Measurements from ENCODE around the gene HIVEP3. TPM values are rescaled to one million over a fixed set of nuclear protein-coding genes. Genes with fewer than 3 reads are reported as not detected.
"Not testable (repeated sequence)": the region's sequence is repeated elsewhere in the genome, so short reads cannot be mapped to it uniquely, and the experiment has no call there.

The HIVEP3 gene
- total RNA-seq, 1 donor from 2014 or later: 73.9 TPM

DNA sequence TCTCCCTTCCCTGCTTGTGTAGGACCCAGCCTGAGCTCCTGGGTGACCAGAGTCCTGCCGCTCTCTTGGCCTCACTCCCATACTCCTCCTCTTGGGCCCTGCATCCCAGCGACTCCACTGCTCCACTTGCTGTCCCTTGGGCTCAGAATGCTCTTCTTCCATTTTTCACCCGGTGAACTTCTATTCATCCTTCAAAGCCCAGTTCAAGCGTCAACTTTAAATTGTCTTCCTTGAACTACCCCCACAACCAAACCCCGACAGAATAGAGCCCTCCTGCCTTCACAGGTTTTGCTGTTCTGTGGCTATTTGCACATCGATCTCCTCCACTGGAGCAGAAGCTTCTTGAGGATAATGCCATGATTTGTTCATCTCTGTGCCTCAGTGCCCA lies 218.9 kb downstream of the HIVEP3 start:
- no peaks in the 10 kb centered on the region for H3K9me3 Mint-ChIP-seq
- no peak overlapping the region for H3K27ac Mint-ChIP-seq
- intact Hi-C loops (cut with micrococcal nuclease): no loop called here

DNA sequence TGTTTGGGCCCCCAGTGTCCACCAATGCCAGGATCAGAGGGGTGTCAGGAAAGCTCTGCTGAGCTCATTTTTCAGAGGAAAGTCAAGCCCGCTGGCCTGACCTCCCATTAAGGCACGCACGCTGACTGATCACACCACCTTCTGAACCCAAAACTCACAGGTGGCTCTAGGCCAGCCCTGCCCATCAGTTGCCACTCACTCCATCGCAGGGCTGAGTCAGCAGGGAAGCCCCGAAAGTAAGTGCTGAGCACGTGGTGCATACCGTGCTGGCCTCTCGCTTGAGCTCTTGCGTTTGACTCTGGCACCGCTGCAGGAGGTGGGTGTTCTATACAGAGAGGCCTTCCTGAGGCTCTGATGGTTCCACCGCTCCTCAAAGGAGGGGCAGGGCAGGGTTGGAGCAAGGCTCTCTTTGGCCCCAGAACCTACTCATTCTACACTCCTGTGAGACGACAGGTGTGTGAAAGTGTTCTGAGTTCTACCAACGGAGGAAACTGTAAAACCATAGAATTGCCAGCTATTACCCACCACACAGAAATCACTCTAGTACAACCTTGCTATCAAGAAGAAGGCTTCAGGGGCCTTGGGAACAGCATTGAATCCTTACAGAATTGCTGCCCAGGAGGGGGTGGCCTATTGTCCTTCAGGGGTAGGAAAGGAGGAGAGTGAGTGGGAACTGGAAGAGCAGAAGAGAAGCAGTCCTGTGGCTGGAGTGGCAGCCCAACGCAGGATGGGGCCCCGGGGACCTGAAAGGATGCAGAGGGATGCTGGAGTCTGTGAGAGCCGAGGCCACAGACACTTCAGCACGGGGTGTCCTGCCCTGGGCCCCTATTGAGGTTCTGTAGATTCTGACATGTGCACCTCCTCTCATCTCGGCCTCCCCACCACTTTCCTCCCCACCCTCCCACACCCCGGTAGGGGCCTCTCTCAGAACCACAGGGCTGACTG lies 219.5 kb downstream of the HIVEP3 start:
- Mint-ChIP-seq H3K36me3 (ENCODE audit: low read depth) (no peaks in the 10 kb centered on the region), H3K4me3 (no peak overlapping the region), H3K9me3 (no peaks in the 10 kb centered on the region), H3K27me3 (no peaks in the 10 kb centered on the region), H3K27ac (peak overlapping the region; percentile 10), H3K4me1 (peaks cover 8% of the 10 kb centered on the region)
- intact Hi-C loops (cut with micrococcal nuclease): no loop called here
- DNase-seq: no peak

More for the DNA sequence above, 218.9 kb downstream of the HIVEP3 start:
- H3K4me1 Mint-ChIP-seq: peaks cover 8% of the 10 kb centered on the region
- no peaks in the 10 kb centered on the region for H3K27me3 Mint-ChIP-seq
- no peak for DNase-seq
- no peaks in the 10 kb centered on the region for H3K36me3 Mint-ChIP-seq (ENCODE audit: low read depth)
- H3K4me3 Mint-ChIP-seq: no peak overlapping the region

DNA sequence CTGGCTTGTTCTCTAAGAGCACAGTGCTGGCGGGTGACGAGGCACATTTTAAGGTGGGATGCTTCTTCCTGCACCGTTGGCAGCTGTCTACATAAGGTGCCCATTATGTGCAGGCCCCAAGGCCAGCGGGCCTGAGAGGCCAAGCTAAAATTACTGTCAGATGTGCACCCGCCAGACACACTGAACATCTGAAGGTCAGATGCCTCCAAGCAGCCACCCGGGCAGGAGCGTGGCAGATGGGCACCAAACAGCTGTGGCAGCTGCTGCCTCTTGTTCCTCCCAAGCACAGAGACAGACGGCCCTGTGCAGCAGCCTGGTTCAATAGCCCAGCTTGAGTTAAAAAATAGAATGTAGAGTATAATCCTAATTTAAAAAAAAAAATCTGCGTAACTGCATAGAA lies 222.3 kb downstream of the HIVEP3 start:
- no peak overlapping the region for H3K4me3 Mint-ChIP-seq
- peaks cover 10% of the 10 kb centered on the region for H3K4me1 Mint-ChIP-seq
- H3K27me3 Mint-ChIP-seq: no peaks in the 10 kb centered on the region
- DNase-seq: no peak
- H3K9me3 Mint-ChIP-seq: no peaks in the 10 kb centered on the region
- no peaks in the 10 kb centered on the region for H3K36me3 Mint-ChIP-seq (ENCODE audit: low read depth)
- intact Hi-C loops (cut with micrococcal nuclease): no loop called here
- H3K27ac Mint-ChIP-seq: no peak overlapping the region

DNA sequence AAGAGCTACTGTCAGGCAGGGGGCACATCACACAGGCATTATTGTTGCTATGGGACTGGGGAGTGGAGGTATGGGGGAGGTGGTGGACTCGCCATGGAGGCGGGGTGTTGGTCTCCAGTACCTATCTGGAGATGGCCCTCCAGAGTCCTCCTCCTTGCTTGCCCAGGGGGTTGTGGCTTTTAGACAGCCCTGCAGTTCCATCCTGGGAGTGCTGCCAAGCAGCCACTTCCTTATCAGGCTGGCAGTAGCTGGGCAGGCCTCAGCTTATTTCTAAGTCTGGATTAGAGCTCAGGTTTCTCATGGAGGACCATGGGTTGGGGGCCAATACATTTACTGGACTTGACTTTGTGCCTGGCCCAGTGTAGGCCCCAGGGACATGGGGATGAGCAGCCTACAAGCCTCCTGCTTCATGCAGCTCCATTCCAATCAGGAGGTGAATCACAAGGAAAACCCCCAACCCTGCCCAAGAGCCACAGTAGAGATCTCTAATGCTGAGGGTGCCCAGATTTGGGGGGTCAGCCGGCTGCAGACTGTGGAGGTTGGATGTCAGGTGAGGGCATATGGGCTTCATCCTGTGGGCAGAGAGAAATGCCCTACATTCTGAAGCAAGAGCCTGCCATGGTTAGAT lies 223.5 kb downstream of the HIVEP3 start:
- no peaks in the 10 kb centered on the region for H3K9me3 Mint-ChIP-seq
- H3K27me3 Mint-ChIP-seq: no peaks in the 10 kb centered on the region
- H3K36me3 Mint-ChIP-seq (ENCODE audit: low read depth): no peaks in the 10 kb centered on the region
- no peak overlapping the region for H3K27ac Mint-ChIP-seq
- DNase-seq: no peak
- no peak overlapping the region for H3K4me3 Mint-ChIP-seq
- intact Hi-C loops (cut with micrococcal nuclease): no loop called here
- H3K4me1 Mint-ChIP-seq: peaks cover 9% of the 10 kb centered on the region

DNA sequence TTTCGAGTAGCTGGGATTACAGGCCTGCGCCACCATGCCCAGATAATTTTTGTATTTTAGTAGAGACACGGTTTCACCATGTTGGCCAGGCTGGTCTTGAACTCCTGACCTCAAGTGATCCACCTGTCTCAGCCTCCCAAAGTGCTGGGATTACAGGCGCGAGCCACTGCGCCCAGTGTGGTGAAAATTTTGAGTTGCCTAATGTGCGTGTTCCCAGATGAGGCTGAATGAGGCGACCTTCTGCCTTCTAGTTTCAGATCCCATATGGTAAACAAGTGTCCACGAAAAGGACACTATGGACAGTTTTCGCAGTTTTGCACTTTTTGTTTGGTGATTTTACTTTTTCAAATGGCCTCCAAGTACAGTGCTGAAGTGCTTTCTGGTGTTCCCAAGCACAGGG lies 226.8 kb downstream of the HIVEP3 start:
- H3K36me3 Mint-ChIP-seq (ENCODE audit: low read depth); H3K9me3 Mint-ChIP-seq; DNase-seq; H3K4me3 Mint-ChIP-seq; intact Hi-C loops (cut with micrococcal nuclease); H3K27me3 Mint-ChIP-seq: not testable (repeated sequence)
- peaks cover 28% of the 10 kb centered on the region for H3K4me1 Mint-ChIP-seq
- peak overlapping the region; percentile 42 for H3K27ac Mint-ChIP-seq

DNA sequence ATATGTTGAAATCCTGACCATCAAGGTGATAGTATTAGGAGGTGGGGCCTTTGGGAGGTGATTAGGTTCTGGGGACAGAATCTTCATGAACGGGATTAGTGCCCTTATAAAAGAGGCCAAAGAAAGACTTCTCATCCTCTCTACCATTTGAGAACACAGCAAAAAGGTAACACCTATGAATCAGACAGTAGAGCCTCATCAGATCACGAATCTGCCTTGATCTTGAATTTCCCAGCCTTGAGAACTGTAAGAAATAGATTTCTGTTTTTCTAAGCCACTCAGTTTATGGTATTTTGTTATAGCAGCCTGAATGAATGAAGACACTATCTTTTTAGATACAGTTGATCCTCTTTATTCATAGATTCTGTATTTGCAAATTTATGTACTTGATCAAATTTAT lies 227.3 kb downstream of the HIVEP3 start:
- H3K27ac Mint-ChIP-seq: no peak overlapping the region
- no peaks in the 10 kb centered on the region for H3K36me3 Mint-ChIP-seq (ENCODE audit: low read depth)
- H3K4me1 Mint-ChIP-seq: peaks cover 33% of the 10 kb centered on the region
- H3K27me3 Mint-ChIP-seq: no peaks in the 10 kb centered on the region
- H3K9me3 Mint-ChIP-seq: no peaks in the 10 kb centered on the region
- no peak overlapping the region for H3K4me3 Mint-ChIP-seq
- intact Hi-C loops (cut with micrococcal nuclease): no loop called here
- no peak for DNase-seq

- H3K9me3 Mint-ChIP-seq: no peaks in the 10 kb centered on the region
- peaks cover 42% of the 10 kb centered on the region for H3K4me1 Mint-ChIP-seq
- intact Hi-C loops (cut with micrococcal nuclease): no loop called here
- no peak overlapping the region for H3K27ac Mint-ChIP-seq
- no peak overlapping the region for H3K4me3 Mint-ChIP-seq
- no peaks in the 10 kb centered on the region for H3K27me3 Mint-ChIP-seq
- no peak for DNase-seq
- no peaks in the 10 kb centered on the region for H3K36me3 Mint-ChIP-seq (ENCODE audit: low read depth)
Observed at GRCh38 chr1:41690331-41690730, 228.4 kb downstream of the HIVEP3 start.

DNA sequence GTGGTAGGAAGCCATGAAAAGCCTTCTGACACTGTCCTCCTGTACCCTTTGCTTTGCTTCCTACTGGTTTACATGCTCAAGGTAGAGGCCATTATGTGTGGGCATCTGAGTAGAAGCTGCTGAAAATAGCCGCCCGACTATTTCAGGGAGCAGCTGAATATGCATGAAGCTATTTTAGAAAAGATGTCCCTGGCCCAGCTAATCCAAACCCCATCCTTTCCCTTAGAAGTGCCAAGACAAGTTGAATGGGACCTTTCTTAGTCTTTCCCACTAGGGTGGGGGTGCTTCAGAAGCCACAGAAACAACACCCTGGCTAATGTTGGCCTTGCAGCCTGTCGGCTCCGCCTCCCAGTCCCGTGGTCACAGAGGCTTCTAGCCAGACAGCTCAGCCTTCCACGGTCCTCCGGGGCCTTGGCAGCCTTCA lies 229.2 kb downstream of the HIVEP3 start:
- Mint-ChIP-seq H3K9me3 (no peaks in the 10 kb centered on the region), H3K27ac (no peak overlapping the region), H3K4me3 (no peak overlapping the region), H3K4me1 (peaks cover 49% of the 10 kb centered on the region), H3K36me3 (ENCODE audit: low read depth) (no peaks in the 10 kb centered on the region), H3K27me3 (no peaks in the 10 kb centered on the region)
- intact Hi-C loops (cut with micrococcal nuclease): no loop called here
- no peak for DNase-seq

DNA sequence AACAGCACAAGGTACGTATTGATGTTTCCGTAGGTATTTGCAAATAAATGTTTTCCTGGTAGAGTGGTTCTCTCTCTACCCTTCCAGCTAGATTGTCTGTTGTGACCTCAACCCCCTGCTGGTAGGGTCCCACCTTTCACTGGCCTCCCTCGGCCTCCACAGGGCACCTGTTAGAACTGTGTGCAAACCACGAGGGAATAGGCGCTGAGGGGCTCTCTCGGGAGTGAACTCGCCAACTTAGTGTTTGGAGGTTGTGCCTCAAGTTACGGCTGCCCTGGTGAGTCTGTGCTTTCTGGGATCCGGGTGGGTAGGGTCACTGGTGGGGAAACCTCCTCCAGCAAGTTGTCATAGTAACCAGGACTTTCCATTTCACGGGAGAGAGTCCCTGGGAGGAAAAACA lies 229.6 kb downstream of the HIVEP3 start:
- intact Hi-C loops (cut with micrococcal nuclease): no loop called here
- Mint-ChIP-seq H3K4me3 (no peak overlapping the region), H3K27ac (no peak overlapping the region), H3K27me3 (no peaks in the 10 kb centered on the region), H3K9me3 (no peaks in the 10 kb centered on the region), H3K36me3 (ENCODE audit: low read depth) (no peaks in the 10 kb centered on the region), H3K4me1 (peaks cover 53% of the 10 kb centered on the region)
- DNase-seq: no peak

DNA sequence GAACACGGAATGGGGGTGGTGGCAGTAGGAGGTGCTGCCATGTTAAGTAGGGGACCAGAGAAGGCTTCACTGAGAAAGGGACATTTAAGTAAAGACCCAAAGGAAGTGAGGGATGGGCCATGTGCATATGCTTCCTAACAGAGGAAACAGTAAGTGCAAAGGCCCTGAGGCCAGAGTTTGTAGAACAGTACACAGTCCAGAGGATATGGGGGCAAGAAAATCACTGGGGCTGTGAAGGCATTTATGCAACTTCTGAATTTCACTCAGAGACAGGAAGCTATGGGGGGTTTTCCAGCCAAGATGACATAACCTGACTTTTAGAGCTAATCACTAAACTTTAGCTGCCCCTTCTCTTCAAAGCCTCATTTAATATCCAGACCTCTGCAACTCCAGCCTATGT lies 231.7 kb downstream of the HIVEP3 start:
- Mint-ChIP-seq H3K36me3 (ENCODE audit: low read depth) (no peaks in the 10 kb centered on the region), H3K27ac (no peak overlapping the region), H3K9me3 (no peaks in the 10 kb centered on the region), H3K4me1 (peaks cover 72% of the 10 kb centered on the region), H3K4me3 (no peak overlapping the region), H3K27me3 (no peaks in the 10 kb centered on the region)
- DNase-seq: no peak
- intact Hi-C loops (cut with micrococcal nuclease): loop anchor here (2.0 kb wide), 1 partner anchor 42 kb away; no protein-coding TSS in a partner anchor

GRCh38 chr1:41683681-41684500 lies 234.8 kb downstream of the HIVEP3 start:
- peak overlapping the region; percentile 79 for H3K27ac Mint-ChIP-seq
- intact Hi-C loops (cut with micrococcal nuclease): no loop called here
- peaks cover 83% of the 10 kb centered on the region for H3K4me1 Mint-ChIP-seq

DNA sequence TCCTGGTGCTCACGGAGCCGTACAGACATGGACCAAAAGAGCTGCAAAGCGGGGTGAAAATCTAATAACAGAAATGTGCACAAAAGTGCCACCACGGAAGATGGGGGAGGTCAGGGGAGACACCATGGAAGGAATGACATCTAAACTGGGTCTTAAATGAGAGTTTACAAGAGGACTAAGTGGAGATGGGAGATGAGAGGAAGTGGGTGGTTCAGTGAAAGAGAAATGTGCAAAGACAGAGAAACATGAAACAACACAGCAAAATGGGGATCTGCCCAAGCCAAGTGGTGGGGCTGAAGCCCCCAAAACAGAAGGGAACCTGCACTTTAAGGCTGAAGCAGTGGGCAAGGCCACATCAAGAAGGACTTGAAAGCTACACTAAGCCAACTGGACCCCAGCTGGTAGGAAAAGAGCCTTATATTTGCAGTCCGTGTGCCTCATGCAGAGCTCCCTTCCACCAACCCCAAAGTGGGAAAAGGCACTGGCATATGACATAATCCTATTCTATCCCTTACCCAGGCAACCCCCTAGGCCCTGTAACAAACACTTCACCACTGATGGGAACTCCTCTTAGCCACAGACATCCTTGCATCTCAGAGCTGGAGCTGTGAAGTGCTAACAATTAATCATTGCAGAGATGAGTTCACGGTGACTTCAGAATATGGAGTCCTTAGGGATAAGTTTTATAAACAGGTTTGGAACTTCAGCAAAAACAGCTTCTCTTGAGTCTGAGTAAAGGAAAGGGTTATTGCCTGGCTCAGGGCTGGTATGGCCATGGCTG lies 235.7 kb downstream of the HIVEP3 start:
- no peaks in the 10 kb centered on the region for H3K36me3 Mint-ChIP-seq (ENCODE audit: low read depth)
- H3K4me3 Mint-ChIP-seq: peak overlapping the region; percentile 64
- H3K27me3 Mint-ChIP-seq: no peaks in the 10 kb centered on the region

More at GRCh38 chr1:41683681-41684500, 234.8 kb downstream of the HIVEP3 start:
- no peaks in the 10 kb centered on the region for H3K36me3 Mint-ChIP-seq (ENCODE audit: low read depth)
- peak; percentile 84 for DNase-seq
- no peaks in the 10 kb centered on the region for H3K27me3 Mint-ChIP-seq
- H3K9me3 Mint-ChIP-seq: no peaks in the 10 kb centered on the region
- H3K4me3 Mint-ChIP-seq: peak overlapping the region; percentile 64

DNA sequence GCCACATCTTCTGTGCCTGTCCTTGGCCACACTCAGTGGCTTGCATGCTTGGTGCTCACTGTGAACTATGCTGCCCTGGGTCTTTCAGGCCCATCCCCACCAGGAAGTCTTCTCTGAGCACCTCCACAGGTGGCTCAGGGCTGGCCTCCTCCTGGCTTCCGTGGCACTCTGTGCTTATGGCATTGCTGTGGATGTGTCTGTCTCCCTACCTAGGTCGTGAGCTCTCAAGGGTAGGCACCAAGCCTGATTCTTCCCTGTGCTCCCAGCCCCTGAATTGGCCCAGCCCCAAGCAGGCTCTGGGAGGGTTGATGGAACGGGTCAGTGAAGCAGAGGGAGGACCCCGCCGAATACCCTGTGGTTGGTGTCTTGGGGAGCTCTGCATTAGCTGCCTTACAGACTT lies 236.6 kb downstream of the HIVEP3 start:
- no peaks in the 10 kb centered on the region for H3K27me3 Mint-ChIP-seq
- H3K4me1 Mint-ChIP-seq: peaks cover 89% of the 10 kb centered on the region
- no peak for DNase-seq
- H3K9me3 Mint-ChIP-seq: no peaks in the 10 kb centered on the region
- H3K27ac Mint-ChIP-seq: peak overlapping the region; percentile 15
- intact Hi-C loops (cut with micrococcal nuclease): no loop called here
- H3K36me3 Mint-ChIP-seq (ENCODE audit: low read depth): no peaks in the 10 kb centered on the region
- no peak overlapping the region for H3K4me3 Mint-ChIP-seq

More for the DNA sequence above, 235.7 kb downstream of the HIVEP3 start:
- H3K4me1 Mint-ChIP-seq: peaks cover 87% of the 10 kb centered on the region
- intact Hi-C loops (cut with micrococcal nuclease): no loop called here
- H3K27ac Mint-ChIP-seq: peak overlapping the region; percentile 79
- peak; percentile 63 for DNase-seq
- no peaks in the 10 kb centered on the region for H3K9me3 Mint-ChIP-seq
